ENCODE data around the gene SETD1B. TPM values are rescaled to one million over a fixed set of nuclear protein-coding genes. Genes with fewer than 3 reads are reported as not detected.

Gene SETD1B
- total RNA-seq, 2 donors from 2014 or later, result 19.2 to 27.5 TPM

- Histone ChIP-seq H3K4me3 (no peak overlapping the region), H3K36me3 (no peaks in the 10 kb centered on the region), H3K4me1 (replicated peaks) (peaks cover 3% of the 10 kb centered on the region), H3K27ac (no peak overlapping the region), H3K9me3 (no peaks in the 10 kb centered on the region), H3K27me3 (replicated peaks; ENCODE audit: insufficient read depth) (no peaks in the 10 kb centered on the region)
- TF ChIP-seq CTCF (IDR thresholded peaks at IDR 0.05), result no peak
- TF ChIP-seq POLR2A (IDR thresholded peaks at IDR 0.05), result no peak
- TF ChIP-seq POLR2AphosphoS5 (IDR thresholded peaks at IDR 0.05), result no peak
- 76% methylated on average over 4 of the region's 4 CpGs for WGBS
- DNase-seq (ENCODE audit: low spot score), result no peak
- intact Hi-C loops (cut with DNase I), result no loop called here
Observed at GRCh38 chr12:121837680-121838079, 33.9 kb downstream of the SETD1B start.

GRCh38 chr12:121838126-121838525 is 34.3 kb downstream of the SETD1B start:
- no peaks in the 10 kb centered on the region for H3K36me3 ChIP-seq
- TF ChIP-seq CTCF (IDR thresholded peaks at IDR 0.05), result no peak
- TF ChIP-seq POLR2AphosphoS5 (IDR thresholded peaks at IDR 0.05), result no peak
- no peak for TF ChIP-seq POLR2A (IDR thresholded peaks at IDR 0.05)
- H3K27ac ChIP-seq, result no peak overlapping the region
- no peak for DNase-seq (ENCODE audit: low spot score)
- intact Hi-C loops (cut with DNase I), result no loop called here
- no peaks in the 10 kb centered on the region for H3K9me3 ChIP-seq
- 80% methylated on average over 5 of the region's 5 CpGs for WGBS
- peaks cover 3% of the 10 kb centered on the region for H3K4me1 ChIP-seq (replicated peaks)
- H3K4me3 ChIP-seq, result no peak overlapping the region
- no peaks in the 10 kb centered on the region for H3K27me3 ChIP-seq (replicated peaks; ENCODE audit: insufficient read depth)

DNA sequence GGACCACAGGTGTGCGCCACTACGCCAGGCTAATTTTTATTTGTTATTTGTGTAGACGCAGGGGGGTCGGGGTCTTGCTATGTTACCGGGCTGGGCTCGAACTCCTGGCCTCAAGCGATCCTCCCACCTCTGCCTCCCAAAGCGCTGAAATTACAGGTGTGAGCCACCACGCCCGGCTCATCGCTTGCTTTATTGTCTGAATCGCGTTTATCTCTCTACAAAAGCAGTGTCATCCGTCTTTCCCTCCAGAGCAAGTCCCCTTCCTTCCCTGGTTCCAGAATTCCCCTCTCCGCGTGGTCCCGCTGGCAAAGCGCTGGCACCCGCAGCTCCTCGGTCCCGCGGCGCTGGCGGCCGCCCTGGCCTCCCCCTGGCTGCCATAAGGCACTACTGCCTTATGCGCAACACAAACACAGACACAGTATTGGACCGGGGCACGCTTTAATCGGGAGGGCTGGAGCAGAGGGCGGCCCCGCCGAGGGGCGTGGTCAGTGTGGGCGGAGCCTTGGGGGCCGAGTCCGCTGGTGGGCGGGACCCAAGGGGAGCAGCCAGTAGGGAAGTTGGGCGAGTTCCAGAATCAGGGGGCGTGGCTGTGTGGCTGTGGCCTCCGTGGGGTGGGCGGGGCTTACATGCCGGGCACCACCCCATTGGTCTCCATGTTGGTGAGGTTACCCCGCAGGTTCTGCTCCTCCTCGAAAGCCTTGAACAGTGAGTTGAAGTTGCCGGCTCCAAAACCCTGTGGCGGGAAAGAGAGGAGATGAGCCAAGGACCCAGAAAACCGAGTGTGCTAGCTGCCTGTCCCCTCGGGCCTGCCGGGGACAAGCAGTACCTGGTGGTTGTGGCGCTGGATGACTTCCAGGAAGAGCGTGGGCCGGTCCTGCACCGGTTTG is 35.5 kb downstream of the SETD1B start:
- peak overlapping the region; percentile 78 to 85 for H3K27ac ChIP-seq
- TF ChIP-seq CTCF (IDR thresholded peaks at IDR 0.05) (peak in 3 of 4 experiments; percentile 23 to 64 (median 53)), POLR2A (IDR thresholded peaks at IDR 0.05) (peak; percentile 51), POLR2AphosphoS5 (IDR thresholded peaks at IDR 0.05) (peak; percentile 93)
- no peaks in the 10 kb centered on the region for H3K27me3 ChIP-seq (replicated peaks; ENCODE audit: insufficient read depth)
- intact Hi-C loops (cut with DNase I), result no loop called here
- H3K4me1 ChIP-seq (replicated peaks), result peaks cover 3% of the 10 kb centered on the region
- H3K9me3 ChIP-seq, result no peaks in the 10 kb centered on the region
- no peaks in the 10 kb centered on the region for H3K36me3 ChIP-seq
- H3K4me3 ChIP-seq, result peak overlapping the region; percentile 37 to 44
- WGBS, result 13% methylated on average over 52 of the region's 53 CpGs
- DNase-seq (ENCODE audit: low spot score), result peak; percentile 100

DNA sequence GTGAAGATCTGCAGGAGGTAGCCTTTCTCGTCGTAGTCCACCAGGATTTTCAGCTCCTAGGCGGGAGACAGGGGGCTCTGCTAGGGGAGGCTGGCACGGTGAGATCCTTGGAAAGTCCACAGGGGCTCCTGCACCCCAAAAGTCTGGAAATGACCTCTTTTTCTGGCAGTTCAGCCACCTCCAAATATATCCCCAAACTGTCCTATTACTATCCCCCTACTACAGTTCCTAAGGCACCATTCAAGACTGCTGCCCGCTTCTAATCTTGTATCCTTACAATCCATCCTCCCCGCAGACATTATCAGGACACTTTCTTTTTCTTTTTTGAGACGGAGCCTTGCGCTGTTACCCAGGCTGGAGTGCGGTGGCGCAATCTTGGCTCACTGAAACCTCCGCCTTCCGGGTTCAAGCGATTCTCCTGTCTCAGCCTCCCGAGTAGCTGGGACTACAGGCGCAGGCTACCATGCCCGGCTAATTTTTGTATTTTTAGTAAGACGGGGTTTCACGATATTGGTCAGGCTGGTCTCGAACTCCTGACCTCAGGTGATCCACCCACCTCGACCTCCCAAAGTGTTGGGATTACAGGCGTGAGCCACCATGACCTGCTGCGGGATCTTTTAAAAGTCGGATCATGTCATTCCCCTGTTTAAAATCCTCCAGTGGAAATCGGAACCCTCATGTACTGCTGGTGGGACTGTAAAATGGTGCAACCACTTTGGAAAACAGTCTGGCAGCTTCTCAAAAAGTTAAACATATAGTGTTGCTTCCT is 36.4 kb downstream of the SETD1B start:
- peak overlapping the region; percentile 78 to 85 for H3K27ac ChIP-seq
- H3K9me3 ChIP-seq, result no peaks in the 10 kb centered on the region
- H3K27me3 ChIP-seq (replicated peaks; ENCODE audit: insufficient read depth), result no peaks in the 10 kb centered on the region
- H3K4me3 ChIP-seq, result peak overlapping the region; percentile 37 to 44
- TF ChIP-seq CTCF (IDR thresholded peaks at IDR 0.05) (no peak), POLR2A (IDR thresholded peaks at IDR 0.05) (no peak)
- H3K36me3 ChIP-seq, result no peaks in the 10 kb centered on the region
- intact Hi-C loops (cut with DNase I), result no loop called here
- peaks cover 3% of the 10 kb centered on the region for H3K4me1 ChIP-seq (replicated peaks)
- 78% methylated on average over 24 of the region's 24 CpGs for WGBS
- DNase-seq (ENCODE audit: low spot score), result no peak

Data from prostate gland (tissue), 2 donors.